Measurements from ENCODE around the gene KCNAB1.
"Not testable (repeated sequence)": the region's sequence is repeated elsewhere in the genome, so short reads cannot be mapped to it uniquely, and the experiment has no call there.

Gene KCNAB1

GRCh38 chr3:156271995-156272719, 151.8 kb downstream of the KCNAB1 start:
- TF ChIP-seq GATA1 (IDR thresholded peaks at IDR 0.05; ENCODE audit: low read depth, low read length) = no peak
- TF ChIP-seq POLR2A (IDR thresholded peaks at IDR 0.05; ENCODE audit: low read length) = no peak
- no peak for DNase-seq

GRCh38 chr3:156273111-156273694, 152.8 kb downstream of the KCNAB1 start:
- no peak for DNase-seq

GRCh38 chr3:156274791-156275190, 154.4 kb downstream of the KCNAB1 start:
- TF ChIP-seq GATA1 (IDR thresholded peaks at IDR 0.05; ENCODE audit: low read depth, low read length) (no peak), POLR2A (IDR thresholded peaks at IDR 0.05; ENCODE audit: low read length) (no peak)
- no peak for DNase-seq

More at GRCh38 chr3:156273111-156273694, 152.8 kb downstream of the KCNAB1 start:
- TF ChIP-seq POLR2A (IDR thresholded peaks at IDR 0.05; ENCODE audit: low read length) = no peak
- TF ChIP-seq GATA1 (IDR thresholded peaks at IDR 0.05; ENCODE audit: low read depth, low read length) = no peak

GRCh38 chr3:156284637-156285036, 164.3 kb downstream of the KCNAB1 start:
- DNase-seq = not testable (repeated sequence)

GRCh38 chr3:156285626-156286025, 165.2 kb downstream of the KCNAB1 start:
- TF ChIP-seq POLR2A (IDR thresholded peaks at IDR 0.05; ENCODE audit: low read length) (no peak), GATA1 (IDR thresholded peaks at IDR 0.05; ENCODE audit: low read depth, low read length) (no peak)
- DNase-seq = no peak

GRCh38 chr3:156290924-156291271, 170.5 kb downstream of the KCNAB1 start:
- TF ChIP-seq GATA1 (IDR thresholded peaks at IDR 0.05; ENCODE audit: low read depth, low read length) = no peak
- no peak for TF ChIP-seq POLR2A (IDR thresholded peaks at IDR 0.05; ENCODE audit: low read length)

GRCh38 chr3:156291272-156292123, 171.1 kb downstream of the KCNAB1 start:
- DNase-seq = no peak
- TF ChIP-seq POLR2A (IDR thresholded peaks at IDR 0.05; ENCODE audit: low read length) = no peak
- no peak for TF ChIP-seq GATA1 (IDR thresholded peaks at IDR 0.05; ENCODE audit: low read depth, low read length)

More at GRCh38 chr3:156290924-156291271, 170.5 kb downstream of the KCNAB1 start:
- no peak for DNase-seq

GRCh38 chr3:156293566-156293965, 173.2 kb downstream of the KCNAB1 start:
- TF ChIP-seq GATA1 (IDR thresholded peaks at IDR 0.05; ENCODE audit: low read depth, low read length) (no peak), POLR2A (IDR thresholded peaks at IDR 0.05; ENCODE audit: low read length) (no peak)
- no peak for DNase-seq

GRCh38 chr3:156297582-156297981, 177.2 kb downstream of the KCNAB1 start:
- TF ChIP-seq GATA1 (IDR thresholded peaks at IDR 0.05; ENCODE audit: low read depth, low read length) (no peak), POLR2A (IDR thresholded peaks at IDR 0.05; ENCODE audit: low read length) (no peak)
- no peak for DNase-seq

- no peak for DNase-seq
- TF ChIP-seq GATA1 (IDR thresholded peaks at IDR 0.05; ENCODE audit: low read depth, low read length) = no peak
- TF ChIP-seq POLR2A (IDR thresholded peaks at IDR 0.05; ENCODE audit: low read length) = no peak
Observed at GRCh38 chr3:156298014-156298413, 177.6 kb downstream of the KCNAB1 start.

GRCh38 chr3:156298938-156299337, 178.6 kb downstream of the KCNAB1 start:
- TF ChIP-seq GATA1 (IDR thresholded peaks at IDR 0.05; ENCODE audit: low read depth, low read length) (no peak), POLR2A (IDR thresholded peaks at IDR 0.05; ENCODE audit: low read length) (no peak)
- DNase-seq = no peak

- no peak for DNase-seq
- no peak for TF ChIP-seq POLR2A (IDR thresholded peaks at IDR 0.05; ENCODE audit: low read length)
- no peak for TF ChIP-seq GATA1 (IDR thresholded peaks at IDR 0.05; ENCODE audit: low read depth, low read length)
Observed at GRCh38 chr3:156299569-156299968, 179.2 kb downstream of the KCNAB1 start.

GRCh38 chr3:156300371-156300770, 180.0 kb downstream of the KCNAB1 start:
- no peak for DNase-seq
- TF ChIP-seq GATA1 (IDR thresholded peaks at IDR 0.05; ENCODE audit: low read depth, low read length) = no peak
- no peak for TF ChIP-seq POLR2A (IDR thresholded peaks at IDR 0.05; ENCODE audit: low read length)

Measured in erythroblast (primary cell).